ENCODE results near the gene ARRB2. TPM values are rescaled to one million over a fixed set of nuclear protein-coding genes. Genes with fewer than 3 reads are reported as not detected.

The ARRB2 gene
- total RNA-seq, 3 donors from 2014 or later (not counting 1 experiment from before 2014, with no cell fraction given), result 314 to 374 (median 335) TPM

DNA sequence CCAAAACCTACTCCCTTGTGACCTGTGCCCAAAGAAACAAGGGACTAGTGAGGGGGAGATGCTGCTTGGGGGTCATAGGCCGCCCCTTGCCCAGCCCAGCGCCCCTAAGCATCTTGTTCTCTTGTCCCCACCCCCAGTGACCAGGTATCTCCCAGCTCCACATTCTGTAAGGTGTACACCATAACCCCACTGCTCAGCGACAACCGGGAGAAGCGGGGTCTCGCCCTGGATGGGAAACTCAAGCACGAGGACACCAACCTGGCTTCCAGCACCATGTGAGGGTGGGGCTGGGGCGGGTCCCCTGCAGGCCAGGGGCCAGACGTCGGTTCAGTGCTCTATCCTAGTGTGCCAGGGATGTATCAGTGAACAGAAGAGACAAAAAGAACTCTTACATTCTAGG, 8.7 kb downstream of the ARRB2 start:
- peaks cover 57% of the 10 kb centered on the region for H3K4me1 ChIP-seq (ENCODE audit: control insufficient read depth, insufficient read depth, low read length)
- no peak overlapping the region for H3K4me3 ChIP-seq (ENCODE audit: low read length)
- DNase-seq, result no peak
- no peaks in the 10 kb centered on the region for H3K27me3 Mint-ChIP-seq (ENCODE audit: low read depth in 2 of 2)
- H3K9me3 ChIP-seq (ENCODE audit: control insufficient read depth, insufficient read depth, low read length), result no peaks in the 10 kb centered on the region
- peak overlapping the region; percentile 40 to 80 for H3K27ac Mint-ChIP-seq
- peaks cover 44 to 69% of the 10 kb centered on the region in 2 donors for H3K4me1 Mint-ChIP-seq
- intact Hi-C loops (cut with micrococcal nuclease), result no loop called here
- H3K36me3 ChIP-seq (ENCODE audit: control insufficient read depth, insufficient read depth, low read length), result peaks cover 54% of the 10 kb centered on the region
- no peak overlapping the region for H3K27ac ChIP-seq (ENCODE audit: low read length)
- ATAC-seq, result no peak
- no peak overlapping the region for H3K4me3 Mint-ChIP-seq
- no peaks in the 10 kb centered on the region for H3K27me3 ChIP-seq (ENCODE audit: control insufficient read depth, insufficient read depth, low read length)
- H3K9me3 Mint-ChIP-seq, result no peaks in the 10 kb centered on the region
- H3K36me3 Mint-ChIP-seq, result peaks cover 7% of the 10 kb centered on the region
- no peak for TF ChIP-seq CTCF (IDR thresholded peaks at IDR 0.05)
- 84% methylated on average over 10 of the region's 10 CpGs for WGBS (ENCODE audit: insufficient coverage)

- WGBS (ENCODE audit: insufficient coverage), result 84% methylated on average over 15 of the region's 15 CpGs
- H3K36me3 Mint-ChIP-seq, result peaks cover 7% of the 10 kb centered on the region
- DNase-seq, result no peak
- H3K4me3 ChIP-seq (ENCODE audit: low read length), result no peak overlapping the region
- H3K9me3 Mint-ChIP-seq, result no peaks in the 10 kb centered on the region
- ATAC-seq, result no peak
- H3K4me1 ChIP-seq (ENCODE audit: control insufficient read depth, insufficient read depth, low read length), result peaks cover 51% of the 10 kb centered on the region
- H3K27me3 ChIP-seq (ENCODE audit: control insufficient read depth, insufficient read depth, low read length), result no peaks in the 10 kb centered on the region
- H3K27ac Mint-ChIP-seq, result peak overlapping the region in 1 of 2 donors; percentile 40
- intact Hi-C loops (cut with micrococcal nuclease), result no loop called here
- no peak overlapping the region for H3K27ac ChIP-seq (ENCODE audit: low read length)
- no peak for TF ChIP-seq CTCF (IDR thresholded peaks at IDR 0.05)
- no peaks in the 10 kb centered on the region for H3K27me3 Mint-ChIP-seq (ENCODE audit: low read depth in 2 of 2)
- H3K36me3 ChIP-seq (ENCODE audit: control insufficient read depth, insufficient read depth, low read length), result peaks cover 54% of the 10 kb centered on the region
- H3K4me1 Mint-ChIP-seq, result peaks cover 40 to 64% of the 10 kb centered on the region in 2 donors
- no peaks in the 10 kb centered on the region for H3K9me3 ChIP-seq (ENCODE audit: control insufficient read depth, insufficient read depth, low read length)
- no peak overlapping the region for H3K4me3 Mint-ChIP-seq
Observed at GRCh38 chr17:4719684-4720221, 9.3 kb downstream of the ARRB2 start.

DNA sequence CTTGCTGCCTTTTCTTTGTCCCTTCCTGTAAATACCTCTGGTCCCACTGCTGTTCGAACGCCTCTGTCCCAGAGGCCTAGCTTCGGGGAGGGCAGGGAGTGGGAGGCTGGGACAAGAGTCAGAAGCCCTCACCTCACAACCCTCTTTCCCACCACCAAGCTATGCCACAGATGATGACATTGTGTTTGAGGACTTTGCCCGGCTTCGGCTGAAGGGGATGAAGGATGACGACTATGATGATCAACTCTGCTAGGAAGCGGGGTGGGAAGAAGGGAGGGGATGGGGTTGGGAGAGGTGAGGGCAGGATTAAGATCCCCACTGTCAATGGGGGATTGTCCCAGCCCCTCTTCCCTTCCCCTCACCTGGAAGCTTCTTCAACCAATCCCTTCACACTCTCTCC, 10.4 kb downstream of the ARRB2 start:
- intact Hi-C loops (cut with micrococcal nuclease), result no loop called here
- Mint-ChIP-seq H3K4me1 (peaks cover 30 to 54% of the 10 kb centered on the region in 2 donors), H3K27me3 (ENCODE audit: low read depth in 2 of 2) (no peaks in the 10 kb centered on the region), H3K27ac (peak overlapping the region; percentile 12 to 37), H3K36me3 (peaks cover 7% of the 10 kb centered on the region), H3K4me3 (no peak overlapping the region), H3K9me3 (no peaks in the 10 kb centered on the region)
- DNase-seq (no peak), ATAC-seq (no peak)
- H3K9me3 ChIP-seq (ENCODE audit: control insufficient read depth, insufficient read depth, low read length), result no peaks in the 10 kb centered on the region
- H3K36me3 ChIP-seq (ENCODE audit: control insufficient read depth, insufficient read depth, low read length), result peaks cover 51% of the 10 kb centered on the region
- H3K27ac ChIP-seq (ENCODE audit: low read length), result no peak overlapping the region
- TF ChIP-seq CTCF (IDR thresholded peaks at IDR 0.05), result no peak
- H3K4me1 ChIP-seq (ENCODE audit: control insufficient read depth, insufficient read depth, low read length), result peaks cover 41% of the 10 kb centered on the region
- WGBS (ENCODE audit: insufficient coverage), result no CpG with 5 or more reads among the region's 7 CpGs
- H3K4me3 ChIP-seq (ENCODE audit: low read length), result no peak overlapping the region
- H3K27me3 ChIP-seq (ENCODE audit: control insufficient read depth, insufficient read depth, low read length), result no peaks in the 10 kb centered on the region
